ENCODE data around the gene ACTN1. TPM values are rescaled to one million over a fixed set of nuclear protein-coding genes. Genes with fewer than 3 reads are reported as not detected.

The ACTN1 gene
- total and polyA plus RNA-seq, 10 of the 15 experiments (the other 5 are each of a cell fraction or from before 2014, with no cell fraction given) = 0.14 to 39.4 (median 2.6) TPM

DNA sequence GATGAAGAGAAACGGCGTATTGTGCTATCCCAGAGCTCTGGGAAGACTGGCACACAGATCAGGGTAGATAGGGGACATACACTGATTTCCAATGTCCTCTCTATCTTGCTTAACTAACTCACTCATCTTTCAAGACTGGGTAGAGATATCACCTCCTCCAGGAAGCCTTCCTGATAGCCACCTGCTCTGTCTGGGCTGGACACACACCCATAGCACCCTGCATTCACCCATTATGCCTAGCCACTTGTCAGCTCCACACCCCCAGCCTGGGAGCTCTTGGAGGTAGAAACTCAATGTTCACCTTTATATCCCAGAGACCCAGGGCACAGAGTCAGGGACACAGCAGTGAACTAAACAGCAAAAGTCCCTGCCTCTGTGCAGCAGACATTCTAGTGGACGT is 52.0 kb downstream of the ACTN1 start:
- Histone ChIP-seq H3K9ac (ENCODE audit: control insufficient read depth, insufficient read depth, low read length) (no peak overlapping the region), H3K4me1 (ENCODE audit: control insufficient read depth, insufficient read depth, low read length) (no peaks in the 10 kb centered on the region), H4K20me1 (ENCODE audit: control insufficient read depth, insufficient read depth) (no peaks in the 10 kb centered on the region), H2AFZ (ENCODE audit: control insufficient read depth, low read depth, low read length) (no peak overlapping the region), H3K4me3 (no peak overlapping the region), H3K9me3 (replicated peaks; ENCODE audit: control insufficient read depth, insufficient read depth, low read length) (peaks cover 2% of the 10 kb centered on the region; the same call in 2 of the 3 replicates), H3K27ac (ENCODE audit: control insufficient read depth, insufficient read depth) (no peak overlapping the region), H3K27me3 (replicated peaks in 1 of 2; ENCODE audit: control insufficient read depth in 2 of 2, insufficient read depth in 2 of 2, low read length in 1 of 2) (no peaks in the 10 kb centered on the region), H3K4me2 (ENCODE audit: control insufficient read depth, insufficient read depth) (no peak overlapping the region), H3K36me3 (ENCODE audit: control insufficient read depth in 2 of 2, insufficient read depth in 2 of 2, low read length in 1 of 2) (no peaks in the 10 kb centered on the region), H3K79me2 (ENCODE audit: control insufficient read depth, insufficient read depth, low read length) (no peaks in the 10 kb centered on the region)
- BruUV-seq (replicated peaks) = no TSS peak
- in situ Hi-C loops (cut with MboI) = no loop called here
- no peak for DNase-seq (ENCODE audit: low read depth, low spot score)
- WGBS (ENCODE audit: insufficient coverage, insufficient replicate concordance, low lambda C conversion rate, missing lambda C conversion rate) = 86% methylated on average over 3 of the region's 3 CpGs
- POLR2A ChIA-PET = no interaction called here
- CTCF ChIA-PET = interaction anchor here (1.4 to 1.7 kb wide), 2 partner anchors 15 to 16 kb away, joined by 5 to 8 read pairs; no protein-coding TSS in a partner anchor
- RAD21 ChIA-PET (ENCODE audit: unreplicated experiment) = no interaction called here
- SMC1A ChIA-PET (ENCODE audit: uncharacterized antibody, unreplicated experiment) = no interaction called here
- ATAC-seq = no peak
- intact Hi-C loops (cut with micrococcal nuclease; ENCODE audit: unreplicated experiment) = no loop called here
- no peak for FAIRE-seq
- TF ChIP-seq, protein P1, sequence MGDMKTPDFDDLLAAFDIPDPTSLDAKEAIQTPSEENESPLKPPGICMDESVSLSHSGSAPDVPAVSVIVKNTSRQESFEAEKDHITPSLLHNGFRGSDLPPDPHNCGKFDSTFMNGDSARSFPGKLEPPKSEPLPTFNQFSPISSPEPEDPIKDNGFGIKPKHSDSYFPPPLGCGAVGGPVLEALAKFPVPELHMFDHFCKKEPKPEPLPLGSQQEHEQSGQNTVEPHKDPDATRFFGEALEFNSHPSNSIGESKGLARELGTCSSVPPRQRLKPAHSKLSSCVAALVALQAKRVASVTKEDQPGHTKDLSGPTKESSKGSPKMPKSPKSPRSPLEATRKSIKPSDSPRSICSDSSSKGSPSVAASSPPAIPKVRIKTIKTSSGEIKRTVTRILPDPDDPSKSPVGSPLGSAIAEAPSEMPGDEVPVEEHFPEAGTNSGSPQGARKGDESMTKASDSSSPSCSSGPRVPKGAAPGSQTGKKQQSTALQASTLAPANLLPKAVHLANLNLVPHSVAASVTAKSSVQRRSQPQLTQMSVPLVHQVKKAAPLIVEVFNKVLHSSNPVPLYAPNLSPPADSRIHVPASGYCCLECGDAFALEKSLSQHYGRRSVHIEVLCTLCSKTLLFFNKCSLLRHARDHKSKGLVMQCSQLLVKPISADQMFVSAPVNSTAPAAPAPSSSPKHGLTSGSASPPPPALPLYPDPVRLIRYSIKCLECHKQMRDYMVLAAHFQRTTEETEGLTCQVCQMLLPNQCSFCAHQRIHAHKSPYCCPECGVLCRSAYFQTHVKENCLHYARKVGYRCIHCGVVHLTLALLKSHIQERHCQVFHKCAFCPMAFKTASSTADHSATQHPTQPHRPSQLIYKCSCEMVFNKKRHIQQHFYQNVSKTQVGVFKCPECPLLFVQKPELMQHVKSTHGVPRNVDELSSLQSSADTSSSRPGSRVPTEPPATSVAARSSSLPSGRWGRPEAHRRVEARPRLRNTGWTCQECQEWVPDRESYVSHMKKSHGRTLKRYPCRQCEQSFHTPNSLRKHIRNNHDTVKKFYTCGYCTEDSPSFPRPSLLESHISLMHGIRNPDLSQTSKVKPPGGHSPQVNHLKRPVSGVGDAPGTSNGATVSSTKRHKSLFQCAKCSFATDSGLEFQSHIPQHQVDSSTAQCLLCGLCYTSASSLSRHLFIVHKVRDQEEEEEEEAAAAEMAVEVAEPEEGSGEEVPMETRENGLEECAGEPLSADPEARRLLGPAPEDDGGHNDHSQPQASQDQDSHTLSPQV (IDR thresholded peaks at IDR 0.05) = no peak
- TF ChIP-seq ASH2L (IDR thresholded peaks at IDR 0.05; ENCODE audit: borderline replicate concordance, low read depth) (no peak), MEF2B (IDR thresholded peaks at IDR 0.05; ENCODE audit: partially characterized antibody, poor library complexity, severe bottlenecking) (no peak), ZZZ3 (IDR thresholded peaks at IDR 0.05; ENCODE audit: control insufficient read depth, insufficient read length, low read depth) (no peak), ETV6 (conservative IDR thresholded peaks at IDR 0.05 in 1 of 2, IDR thresholded peaks at IDR 0.05 in 1 of 2; ENCODE audit: borderline replicate concordance in 1 of 2, low read depth in 1 of 2) (no peak), RCOR1 (conservative IDR thresholded peaks at IDR 0.05; ENCODE audit: low read depth, low read length) (no peak), ZSCAN29 (IDR thresholded peaks at IDR 0.05) (no peak)
- TF ChIP-seq, protein P2, sequence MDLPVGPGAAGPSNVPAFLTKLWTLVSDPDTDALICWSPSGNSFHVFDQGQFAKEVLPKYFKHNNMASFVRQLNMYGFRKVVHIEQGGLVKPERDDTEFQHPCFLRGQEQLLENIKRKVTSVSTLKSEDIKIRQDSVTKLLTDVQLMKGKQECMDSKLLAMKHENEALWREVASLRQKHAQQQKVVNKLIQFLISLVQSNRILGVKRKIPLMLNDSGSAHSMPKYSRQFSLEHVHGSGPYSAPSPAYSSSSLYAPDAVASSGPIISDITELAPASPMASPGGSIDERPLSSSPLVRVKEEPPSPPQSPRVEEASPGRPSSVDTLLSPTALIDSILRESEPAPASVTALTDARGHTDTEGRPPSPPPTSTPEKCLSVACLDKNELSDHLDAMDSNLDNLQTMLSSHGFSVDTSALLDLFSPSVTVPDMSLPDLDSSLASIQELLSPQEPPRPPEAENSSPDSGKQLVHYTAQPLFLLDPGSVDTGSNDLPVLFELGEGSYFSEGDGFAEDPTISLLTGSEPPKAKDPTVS (IDR thresholded peaks at IDR 0.05; ENCODE audit: low read depth, low read length) = no peak
- TF ChIP-seq, protein P3, sequence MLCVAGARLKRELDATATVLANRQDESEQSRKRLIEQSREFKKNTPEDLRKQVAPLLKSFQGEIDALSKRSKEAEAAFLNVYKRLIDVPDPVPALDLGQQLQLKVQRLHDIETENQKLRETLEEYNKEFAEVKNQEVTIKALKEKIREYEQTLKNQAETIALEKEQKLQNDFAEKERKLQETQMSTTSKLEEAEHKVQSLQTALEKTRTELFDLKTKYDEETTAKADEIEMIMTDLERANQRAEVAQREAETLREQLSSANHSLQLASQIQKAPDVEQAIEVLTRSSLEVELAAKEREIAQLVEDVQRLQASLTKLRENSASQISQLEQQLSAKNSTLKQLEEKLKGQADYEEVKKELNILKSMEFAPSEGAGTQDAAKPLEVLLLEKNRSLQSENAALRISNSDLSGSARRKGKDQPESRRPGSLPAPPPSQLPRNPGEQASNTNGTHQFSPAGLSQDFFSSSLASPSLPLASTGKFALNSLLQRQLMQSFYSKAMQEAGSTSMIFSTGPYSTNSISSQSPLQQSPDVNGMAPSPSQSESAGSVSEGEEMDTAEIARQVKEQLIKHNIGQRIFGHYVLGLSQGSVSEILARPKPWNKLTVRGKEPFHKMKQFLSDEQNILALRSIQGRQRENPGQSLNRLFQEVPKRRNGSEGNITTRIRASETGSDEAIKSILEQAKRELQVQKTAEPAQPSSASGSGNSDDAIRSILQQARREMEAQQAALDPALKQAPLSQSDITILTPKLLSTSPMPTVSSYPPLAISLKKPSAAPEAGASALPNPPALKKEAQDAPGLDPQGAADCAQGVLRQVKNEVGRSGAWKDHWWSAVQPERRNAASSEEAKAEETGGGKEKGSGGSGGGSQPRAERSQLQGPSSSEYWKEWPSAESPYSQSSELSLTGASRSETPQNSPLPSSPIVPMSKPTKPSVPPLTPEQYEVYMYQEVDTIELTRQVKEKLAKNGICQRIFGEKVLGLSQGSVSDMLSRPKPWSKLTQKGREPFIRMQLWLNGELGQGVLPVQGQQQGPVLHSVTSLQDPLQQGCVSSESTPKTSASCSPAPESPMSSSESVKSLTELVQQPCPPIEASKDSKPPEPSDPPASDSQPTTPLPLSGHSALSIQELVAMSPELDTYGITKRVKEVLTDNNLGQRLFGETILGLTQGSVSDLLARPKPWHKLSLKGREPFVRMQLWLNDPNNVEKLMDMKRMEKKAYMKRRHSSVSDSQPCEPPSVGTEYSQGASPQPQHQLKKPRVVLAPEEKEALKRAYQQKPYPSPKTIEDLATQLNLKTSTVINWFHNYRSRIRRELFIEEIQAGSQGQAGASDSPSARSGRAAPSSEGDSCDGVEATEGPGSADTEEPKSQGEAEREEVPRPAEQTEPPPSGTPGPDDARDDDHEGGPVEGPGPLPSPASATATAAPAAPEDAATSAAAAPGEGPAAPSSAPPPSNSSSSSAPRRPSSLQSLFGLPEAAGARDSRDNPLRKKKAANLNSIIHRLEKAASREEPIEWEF (IDR thresholded peaks at IDR 0.05; ENCODE audit: insufficient replicate concordance, low read depth, low read length) = no peak
- TF ChIP-seq, protein P4, sequence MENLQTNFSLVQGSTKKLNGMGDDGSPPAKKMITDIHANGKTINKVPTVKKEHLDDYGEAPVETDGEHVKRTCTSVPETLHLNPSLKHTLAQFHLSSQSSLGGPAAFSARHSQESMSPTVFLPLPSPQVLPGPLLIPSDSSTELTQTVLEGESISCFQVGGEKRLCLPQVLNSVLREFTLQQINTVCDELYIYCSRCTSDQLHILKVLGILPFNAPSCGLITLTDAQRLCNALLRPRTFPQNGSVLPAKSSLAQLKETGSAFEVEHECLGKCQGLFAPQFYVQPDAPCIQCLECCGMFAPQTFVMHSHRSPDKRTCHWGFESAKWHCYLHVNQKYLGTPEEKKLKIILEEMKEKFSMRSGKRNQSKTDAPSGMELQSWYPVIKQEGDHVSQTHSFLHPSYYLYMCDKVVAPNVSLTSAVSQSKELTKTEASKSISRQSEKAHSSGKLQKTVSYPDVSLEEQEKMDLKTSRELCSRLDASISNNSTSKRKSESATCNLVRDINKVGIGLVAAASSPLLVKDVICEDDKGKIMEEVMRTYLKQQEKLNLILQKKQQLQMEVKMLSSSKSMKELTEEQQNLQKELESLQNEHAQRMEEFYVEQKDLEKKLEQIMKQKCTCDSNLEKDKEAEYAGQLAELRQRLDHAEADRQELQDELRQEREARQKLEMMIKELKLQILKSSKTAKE (IDR thresholded peaks at IDR 0.05; ENCODE audit: low read depth, poor library complexity, severe bottlenecking) = no peak

All from GM12878 (cell line).